SK-N-SH treated with all-trans-retinoic acid at 6 μM for 48 hours (cell line): Measurements from ENCODE around the gene ADGRB2.

Experiments used
- ATAC-seq: fragments of 200-7000 bp; cut with Tn5 transposase; 3 replicates; pipeline ENCODE4 v1.9.1; 2020; ENCODE audit warnings: mild to moderate bottlenecking, moderate library complexity
- ARNTL ChIP-seq: fragments of 450-650 bp; formaldehyde crosslinking; IDR thresholded peaks from 2 replicates; pipeline ENCODE4 v1.5.0; 2020; ENCODE audit warnings: low read depth, mild to moderate bottlenecking, moderate library complexity, borderline replicate concordance
- CSDC2 ChIP-seq: fragments of 250-450 bp; sonication (Bioruptor Pico); IDR thresholded peaks from 2 replicates; pipeline ENCODE4 v1.5.0; 2020; ENCODE audit warnings: mild to moderate bottlenecking, moderate library complexity
- ESRRG ChIP-seq: fragments of 250-450 bp; sonication (Bioruptor Pico); IDR thresholded peaks from 2 replicates; pipeline ENCODE4 v1.6.1; 2021; ENCODE audit warnings: mild to moderate bottlenecking
- GLIS3 ChIP-seq: fragments of 250-450 bp; sonication (Bioruptor Pico); IDR thresholded peaks from 2 replicates; pipeline ENCODE4 v1.5.0; 2020; ENCODE audit warnings: mild to moderate bottlenecking, moderate library complexity
- OSR1 ChIP-seq: fragments of 250-450 bp; sonication (Bioruptor Pico); IDR thresholded peaks from 2 replicates; pipeline ENCODE4 v1.8.0; 2022; ENCODE audit warnings: moderate library complexity, mild to moderate bottlenecking, inconsistent platforms
- PPARA ChIP-seq: fragments of 250-450 bp; sonication (Bioruptor Pico); IDR thresholded peaks from 2 replicates; pipeline ENCODE4 v1.5.0; 2020; ENCODE audit warnings: mild to moderate bottlenecking, borderline replicate concordance
- RARB ChIP-seq: fragments of 250-450 bp; sonication (Bioruptor Pico); IDR thresholded peaks from 2 replicates; pipeline ENCODE4 v1.8.0; 2021; ENCODE audit warnings: mild to moderate bottlenecking, moderate library complexity
- SNAI2 ChIP-seq: fragments of 250-450 bp; sonication (Bioruptor Pico); IDR thresholded peaks from 2 replicates; pipeline ENCODE4 v1.5.0; 2020; ENCODE audit warnings: mild to moderate bottlenecking, moderate library complexity
- TOX ChIP-seq: fragments of 250-450 bp; sonication (Bioruptor Pico); IDR thresholded peaks from 2 replicates; pipeline ENCODE4 v1.8.0; 2021; ENCODE audit warnings: mild to moderate bottlenecking, moderate library complexity, borderline replicate concordance
- ZC3H10 ChIP-seq: fragments of 250-450 bp; sonication (Bioruptor Pico); IDR thresholded peaks from 2 replicates; pipeline ENCODE4 v1.5.1; 2021; ENCODE audit warnings: mild to moderate bottlenecking, moderate library complexity
- ZFP3 ChIP-seq: fragments of 250-450 bp; sonication (Bioruptor Pico); IDR thresholded peaks from 2 replicates; pipeline ENCODE4 v1.5.0; 2020; ENCODE audit warnings: mild to moderate bottlenecking, moderate library complexity
- ZFP30 ChIP-seq: fragments of 450-650 bp; formaldehyde crosslinking; IDR thresholded peaks from 2 replicates; pipeline ENCODE4 v1.5.0; 2022; ENCODE audit warnings: mild to moderate bottlenecking, moderate library complexity
- ZNF565 ChIP-seq: fragments of 450-650 bp; formaldehyde crosslinking; conservative IDR thresholded peaks from 2 replicates; pipeline ENCODE4 v1.5.0; 2020; ENCODE audit warnings: low read depth, mild to moderate bottlenecking, moderate library complexity
- ZNF8 ChIP-seq: fragments of 450-650 bp; formaldehyde crosslinking; IDR thresholded peaks from 2 replicates; pipeline ENCODE4 v1.5.0; 2020; ENCODE audit warnings: mild to moderate bottlenecking, moderate library complexity
- TF ChIP-seq, protein P1 (sequence below): fragments of 250-450 bp; sonication (Bioruptor Pico); IDR thresholded peaks from 2 replicates; pipeline ENCODE4 v1.8.0; 2021; ENCODE audit warnings: low read depth, mild to moderate bottlenecking, moderate library complexity, borderline replicate concordance
- TF ChIP-seq, protein P2 (sequence below): fragments of 250-450 bp; sonication (Bioruptor Pico); IDR thresholded peaks from 2 replicates; pipeline ENCODE4 v1.5.1; 2021; ENCODE audit warnings: mild to moderate bottlenecking, moderate library complexity
- TF ChIP-seq, protein P3 (sequence below): fragments of 250-450 bp; sonication (Bioruptor Pico); IDR thresholded peaks from 2 replicates; pipeline ENCODE4 v1.8.0; 2020; ENCODE audit warnings: mild to moderate bottlenecking, moderate library complexity, borderline replicate concordance
- TF ChIP-seq, protein P4 (sequence below): fragments of 250-450 bp; sonication (Bioruptor Pico); IDR thresholded peaks from 2 replicates; pipeline ENCODE4 v1.5.1; 2020; ENCODE audit warnings: low read depth, mild to moderate bottlenecking, moderate library complexity
- TF ChIP-seq, protein P5 (sequence below): fragments of 250-450 bp; sonication (Bioruptor Pico); IDR thresholded peaks from 2 replicates; pipeline ENCODE4 v1.5.0; 2020; ENCODE audit warnings: mild to moderate bottlenecking, moderate library complexity

Gene ADGRB2

DNA sequence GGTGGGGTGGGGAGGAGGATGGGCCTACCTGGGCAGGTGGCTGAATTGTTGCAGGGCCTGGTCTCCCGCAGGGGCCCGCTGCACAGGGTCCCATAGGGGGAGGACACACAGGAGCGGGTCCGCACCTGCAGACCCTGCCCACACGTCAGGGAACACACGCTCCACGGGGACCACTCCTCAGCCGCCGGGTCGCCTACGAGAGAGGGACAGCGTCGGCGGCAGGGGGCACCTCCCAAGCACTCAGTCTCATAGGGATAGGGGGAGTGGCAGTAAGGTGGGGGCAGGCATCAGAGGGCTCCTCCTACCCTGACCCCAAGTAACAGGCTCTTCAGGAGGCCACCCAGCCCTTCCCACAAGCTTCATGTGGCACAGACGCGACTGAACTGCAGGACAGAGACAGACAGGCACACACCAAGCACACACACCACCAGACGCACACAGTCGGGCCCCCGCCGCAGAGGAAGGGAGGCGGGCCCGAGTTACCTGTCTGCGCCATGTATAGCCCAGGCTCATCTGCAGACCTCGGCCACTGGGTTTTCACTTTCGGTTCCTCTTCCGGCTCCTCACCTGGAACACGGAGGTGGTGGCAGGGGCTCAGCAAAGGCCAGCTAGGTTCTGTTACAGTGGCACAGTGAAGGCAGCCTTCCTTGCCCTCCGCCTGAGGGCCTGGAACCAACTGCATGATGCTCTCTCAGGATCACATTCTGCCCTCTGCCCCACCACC, 19.8 kb downstream of the ADGRB2 start:
- no peak for ATAC-seq
- no peak for TF ChIP-seq ESRRG (CRISPR knock-in tag)
- TF ChIP-seq PPARA (CRISPR knock-in tag) = no peak
- TF ChIP-seq ZFP30 (CRISPR knock-in tag) = no peak
- TF ChIP-seq ZNF8 (CRISPR knock-in tag) = no peak
- TF ChIP-seq, protein P1, sequence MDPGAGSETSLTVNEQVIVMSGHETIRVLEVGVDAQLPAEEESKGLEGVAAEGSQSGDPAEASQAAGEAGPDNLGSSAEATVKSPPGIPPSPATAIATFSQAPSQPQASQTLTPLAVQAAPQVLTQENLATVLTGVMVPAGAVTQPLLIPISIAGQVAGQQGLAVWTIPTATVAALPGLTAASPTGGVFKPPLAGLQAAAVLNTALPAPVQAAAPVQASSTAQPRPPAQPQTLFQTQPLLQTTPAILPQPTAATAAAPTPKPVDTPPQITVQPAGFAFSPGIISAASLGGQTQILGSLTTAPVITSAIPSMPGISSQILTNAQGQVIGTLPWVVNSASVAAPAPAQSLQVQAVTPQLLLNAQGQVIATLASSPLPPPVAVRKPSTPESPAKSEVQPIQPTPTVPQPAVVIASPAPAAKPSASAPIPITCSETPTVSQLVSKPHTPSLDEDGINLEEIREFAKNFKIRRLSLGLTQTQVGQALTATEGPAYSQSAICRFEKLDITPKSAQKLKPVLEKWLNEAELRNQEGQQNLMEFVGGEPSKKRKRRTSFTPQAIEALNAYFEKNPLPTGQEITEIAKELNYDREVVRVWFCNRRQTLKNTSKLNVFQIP (CRISPR knock-in tag) = no peak
- no peak for TF ChIP-seq RARB
- TF ChIP-seq ZNF565 (CRISPR knock-in tag) = no peak
- TF ChIP-seq, protein P2, sequence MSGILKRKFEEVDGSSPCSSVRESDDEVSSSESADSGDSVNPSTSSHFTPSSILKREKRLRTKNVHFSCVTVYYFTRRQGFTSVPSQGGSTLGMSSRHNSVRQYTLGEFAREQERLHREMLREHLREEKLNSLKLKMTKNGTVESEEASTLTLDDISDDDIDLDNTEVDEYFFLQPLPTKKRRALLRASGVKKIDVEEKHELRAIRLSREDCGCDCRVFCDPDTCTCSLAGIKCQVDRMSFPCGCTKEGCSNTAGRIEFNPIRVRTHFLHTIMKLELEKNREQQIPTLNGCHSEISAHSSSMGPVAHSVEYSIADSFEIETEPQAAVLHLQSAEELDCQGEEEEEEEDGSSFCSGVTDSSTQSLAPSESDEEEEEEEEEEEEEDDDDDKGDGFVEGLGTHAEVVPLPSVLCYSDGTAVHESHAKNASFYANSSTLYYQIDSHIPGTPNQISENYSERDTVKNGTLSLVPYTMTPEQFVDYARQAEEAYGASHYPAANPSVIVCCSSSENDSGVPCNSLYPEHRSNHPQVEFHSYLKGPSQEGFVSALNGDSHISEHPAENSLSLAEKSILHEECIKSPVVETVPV (CRISPR knock-in tag) = no peak
- TF ChIP-seq, protein P3, sequence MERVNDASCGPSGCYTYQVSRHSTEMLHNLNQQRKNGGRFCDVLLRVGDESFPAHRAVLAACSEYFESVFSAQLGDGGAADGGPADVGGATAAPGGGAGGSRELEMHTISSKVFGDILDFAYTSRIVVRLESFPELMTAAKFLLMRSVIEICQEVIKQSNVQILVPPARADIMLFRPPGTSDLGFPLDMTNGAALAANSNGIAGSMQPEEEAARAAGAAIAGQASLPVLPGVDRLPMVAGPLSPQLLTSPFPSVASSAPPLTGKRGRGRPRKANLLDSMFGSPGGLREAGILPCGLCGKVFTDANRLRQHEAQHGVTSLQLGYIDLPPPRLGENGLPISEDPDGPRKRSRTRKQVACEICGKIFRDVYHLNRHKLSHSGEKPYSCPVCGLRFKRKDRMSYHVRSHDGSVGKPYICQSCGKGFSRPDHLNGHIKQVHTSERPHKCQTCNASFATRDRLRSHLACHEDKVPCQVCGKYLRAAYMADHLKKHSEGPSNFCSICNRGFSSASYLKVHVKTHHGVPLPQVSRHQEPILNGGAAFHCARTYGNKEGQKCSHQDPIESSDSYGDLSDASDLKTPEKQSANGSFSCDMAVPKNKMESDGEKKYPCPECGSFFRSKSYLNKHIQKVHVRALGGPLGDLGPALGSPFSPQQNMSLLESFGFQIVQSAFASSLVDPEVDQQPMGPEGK (CRISPR knock-in tag) = no peak
- no peak for TF ChIP-seq OSR1
- TF ChIP-seq TOX = no peak
- no peak for TF ChIP-seq SNAI2
- TF ChIP-seq, protein P4, sequence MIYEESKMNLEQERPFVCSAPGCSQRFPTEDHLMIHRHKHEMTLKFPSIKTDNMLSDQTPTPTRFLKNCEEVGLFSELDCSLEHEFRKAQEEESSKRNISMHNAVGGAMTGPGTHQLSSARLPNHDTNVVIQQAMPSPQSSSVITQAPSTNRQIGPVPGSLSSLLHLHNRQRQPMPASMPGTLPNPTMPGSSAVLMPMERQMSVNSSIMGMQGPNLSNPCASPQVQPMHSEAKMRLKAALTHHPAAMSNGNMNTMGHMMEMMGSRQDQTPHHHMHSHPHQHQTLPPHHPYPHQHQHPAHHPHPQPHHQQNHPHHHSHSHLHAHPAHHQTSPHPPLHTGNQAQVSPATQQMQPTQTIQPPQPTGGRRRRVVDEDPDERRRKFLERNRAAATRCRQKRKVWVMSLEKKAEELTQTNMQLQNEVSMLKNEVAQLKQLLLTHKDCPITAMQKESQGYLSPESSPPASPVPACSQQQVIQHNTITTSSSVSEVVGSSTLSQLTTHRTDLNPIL (CRISPR knock-in tag) = no peak
- no peak for TF ChIP-seq ZC3H10 (CRISPR knock-in tag)
- TF ChIP-seq CSDC2 (CRISPR knock-in tag) = no peak
- no peak for TF ChIP-seq GLIS3 (CRISPR knock-in tag)

GRCh38 chr1:31742462-31743212, 21.5 kb downstream of the ADGRB2 start:
- no peak for ATAC-seq
- TF ChIP-seq ZFP30 (CRISPR knock-in tag) (no peak), ZC3H10 (CRISPR knock-in tag) (no peak), ZNF8 (CRISPR knock-in tag) (no peak), ZFP3 (CRISPR knock-in tag) (no peak), CSDC2 (CRISPR knock-in tag) (no peak), SNAI2 (no peak), GLIS3 (CRISPR knock-in tag) (no peak), ARNTL (no peak)
- TF ChIP-seq, protein P2 (CRISPR knock-in tag) = no peak
- TF ChIP-seq, protein P4 (CRISPR knock-in tag) = no peak
- TF ChIP-seq, protein P1 (CRISPR knock-in tag) = no peak
- TF ChIP-seq, protein P5, sequence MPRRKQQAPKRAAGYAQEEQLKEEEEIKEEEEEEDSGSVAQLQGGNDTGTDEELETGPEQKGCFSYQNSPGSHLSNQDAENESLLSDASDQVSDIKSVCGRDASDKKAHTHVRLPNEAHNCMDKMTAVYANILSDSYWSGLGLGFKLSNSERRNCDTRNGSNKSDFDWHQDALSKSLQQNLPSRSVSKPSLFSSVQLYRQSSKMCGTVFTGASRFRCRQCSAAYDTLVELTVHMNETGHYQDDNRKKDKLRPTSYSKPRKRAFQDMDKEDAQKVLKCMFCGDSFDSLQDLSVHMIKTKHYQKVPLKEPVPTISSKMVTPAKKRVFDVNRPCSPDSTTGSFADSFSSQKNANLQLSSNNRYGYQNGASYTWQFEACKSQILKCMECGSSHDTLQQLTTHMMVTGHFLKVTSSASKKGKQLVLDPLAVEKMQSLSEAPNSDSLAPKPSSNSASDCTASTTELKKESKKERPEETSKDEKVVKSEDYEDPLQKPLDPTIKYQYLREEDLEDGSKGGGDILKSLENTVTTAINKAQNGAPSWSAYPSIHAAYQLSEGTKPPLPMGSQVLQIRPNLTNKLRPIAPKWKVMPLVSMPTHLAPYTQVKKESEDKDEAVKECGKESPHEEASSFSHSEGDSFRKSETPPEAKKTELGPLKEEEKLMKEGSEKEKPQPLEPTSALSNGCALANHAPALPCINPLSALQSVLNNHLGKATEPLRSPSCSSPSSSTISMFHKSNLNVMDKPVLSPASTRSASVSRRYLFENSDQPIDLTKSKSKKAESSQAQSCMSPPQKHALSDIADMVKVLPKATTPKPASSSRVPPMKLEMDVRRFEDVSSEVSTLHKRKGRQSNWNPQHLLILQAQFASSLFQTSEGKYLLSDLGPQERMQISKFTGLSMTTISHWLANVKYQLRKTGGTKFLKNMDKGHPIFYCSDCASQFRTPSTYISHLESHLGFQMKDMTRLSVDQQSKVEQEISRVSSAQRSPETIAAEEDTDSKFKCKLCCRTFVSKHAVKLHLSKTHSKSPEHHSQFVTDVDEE (CRISPR knock-in tag) = no peak
